SK-N-SH (cell line): ENCODE results near the gene HEXA. TPM values are rescaled to one million over a fixed set of nuclear protein-coding genes. Genes with fewer than 3 reads are reported as not detected.

ENCODE experiments used
- CTCF ChIA-PET: fragments of 300-600, 350-600 bp; formaldehyde crosslinking; extraction: SDS; loops from one replicate; lab custom pipeline; 2021; lab: Yijun Ruan, JAX
- POLR2A ChIA-PET: fragments of 350-600 bp; sonication (Branson Sonifier 250); formaldehyde crosslinking; extraction: SDS; loops from one replicate; lab custom pipeline; 2020; ENCODE audit warnings: antibody characterized with exemption, inconsistent platforms; lab: Yijun Ruan, JAX
- DNase-seq: peaks from one replicate; pipeline ENCODE4 v3.0.0; 2012
- H2AFZ ChIP-seq: fragments of 200-600 bp; sonication (generic); 2 replicates; pipeline ENCODE4 v1.8.1; 2016; ENCODE audit warnings: antibody characterized with exemption, mild to moderate bottlenecking, low read depth
- H3F3A ChIP-seq: fragments of 200-600 bp; sonication (generic); replicated peaks from 2 replicates; pipeline ENCODE3; 2016; ENCODE audit warnings: antibody characterized with exemption, mild to moderate bottlenecking; ENCODE audit not compliant: insufficient read depth
- H3K27ac ChIP-seq, 2 experiments: fragments of 200-500 bp in 1 of 2; fragments of 200-600 bp in 1 of 2; sonication (Bioruptor generic) in 1 of 2; sonication (generic), shearing (Covaris generic) in 1 of 2; 2 replicates each; pipeline versions ENCODE4 v1.5.1 to v1.6.1; 2014 to 2016; ENCODE audit warnings: low read depth in 2 of 2, inconsistent platforms in 1 of 2, low read length in 1 of 2, mild to moderate bottlenecking in 1 of 2, mixed read lengths in 1 of 2
- H3K27me3 ChIP-seq: fragments of 200-600 bp; sonication (generic), shearing (Covaris generic); 2 replicates; pipeline ENCODE4 v1.6.1; 2016; ENCODE audit warnings: mixed run types; ENCODE audit not compliant: insufficient read depth
- H3K36me3 ChIP-seq, 2 experiments: fragments of 200-500 bp in 1 of 2; fragments of 200-600 bp in 1 of 2; sonication (Bioruptor generic) in 1 of 2; sonication (generic) in 1 of 2; replicated peaks in 1 of 2; 2 replicates each; pipeline versions ENCODE3 to v1.5.1; 2014 to 2016; ENCODE audit warnings: low read length in 1 of 2, mild to moderate bottlenecking in 1 of 2; ENCODE audit not compliant: insufficient read depth in 2 of 2, control insufficient read depth in 1 of 2
- H3K4me1 ChIP-seq, 2 experiments: fragments of 200-500 bp in 1 of 2; fragments of 200-600 bp in 1 of 2; sonication (Bioruptor generic) in 1 of 2; sonication (generic), shearing (Covaris generic) in 1 of 2; 2 replicates each; pipeline versions ENCODE4 v1.5.1 to v1.6.1; 2014 to 2016; ENCODE audit warnings: low read depth in 1 of 2, low read length in 1 of 2, mixed run types in 1 of 2; ENCODE audit not compliant: insufficient read depth in 2 of 2, control insufficient read depth in 1 of 2
- H3K4me2 ChIP-seq: fragments of 200-600 bp; sonication (generic), shearing (Covaris generic); 2 replicates; pipeline ENCODE4 v1.6.1; 2017; ENCODE audit warnings: mixed run types
- H3K4me3 ChIP-seq, 2 experiments: fragments of 200-500 bp in 1 of 2; fragments of 200-600 bp in 1 of 2; sonication (Bioruptor generic) in 1 of 2; sonication (generic), shearing (Covaris generic) in 1 of 2; 2 replicates each; pipeline versions ENCODE4 v1.5.1 to v1.8.1; 2014 to 2016; ENCODE audit warnings: low read depth in 2 of 2, inconsistent platforms in 1 of 2, low read length in 1 of 2, mild to moderate bottlenecking in 1 of 2, mixed read lengths in 1 of 2, moderate library complexity in 1 of 2
- H3K79me2 ChIP-seq: fragments of 200-600 bp; sonication (generic); 2 replicates; pipeline ENCODE4 v1.8.1; 2017; ENCODE audit warnings: mild to moderate bottlenecking; ENCODE audit not compliant: insufficient read depth
- H3K9ac ChIP-seq: fragments of 200-600 bp; sonication (generic); 2 replicates; pipeline ENCODE4 v1.6.1; 2017; ENCODE audit warnings: mixed run types
- H3K9me2 ChIP-seq: fragments of 200-600 bp; sonication (generic); 2 replicates; pipeline ENCODE4 v1.6.1; 2017; ENCODE audit warnings: mixed run types
- H3K9me3 ChIP-seq: fragments of 200-600 bp; sonication (generic); 2 replicates; pipeline ENCODE4 v1.6.1; 2017; ENCODE audit warnings: mixed run types, mild to moderate bottlenecking, moderate library complexity
- H4K20me1 ChIP-seq: fragments of 200-600 bp; sonication (generic); 2 replicates; pipeline ENCODE4 v1.6.1; 2017; ENCODE audit warnings: mild to moderate bottlenecking, mixed run types; ENCODE audit not compliant: insufficient read depth
- EP300 ChIP-seq, 2 experiments: IDR thresholded peaks; 2 replicates each; pipeline versions ENCODE4 v1.4.0 to v1.6.1; 2012; ENCODE audit warnings: borderline replicate concordance in 1 of 2, low read depth in 1 of 2, low read length in 1 of 2
- FOSL2 ChIP-seq: IDR thresholded peaks from 2 replicates; pipeline ENCODE4 v1.4.0; 2012; ENCODE audit warnings: low read depth, mild to moderate bottlenecking, moderate library complexity, borderline replicate concordance
- GATA2 ChIP-seq: sonication (generic); formaldehyde crosslinking; IDR thresholded peaks from 2 replicates; pipeline ENCODE4 v1.5.0; 2020; ENCODE audit warnings: mild to moderate bottlenecking, missing genetic modification reagents
- MXI1 ChIP-seq: IDR thresholded peaks from 2 replicates; pipeline ENCODE4 v1.6.1; 2012; ENCODE audit warnings: mild to moderate bottlenecking, low read depth, low read length, improper control_type of control experiment
- NRF1 ChIP-seq: IDR thresholded peaks from 2 replicates; pipeline ENCODE4 v1.6.1; 2012; ENCODE audit warnings: low read depth, mild to moderate bottlenecking, low read length
- RAD21 ChIP-seq: IDR thresholded peaks from 2 replicates; pipeline ENCODE4 v1.6.1; 2012; ENCODE audit warnings: mild to moderate bottlenecking, low read length
- RCOR1 ChIP-seq: fragments of 150-350 bp; IDR thresholded peaks from 2 replicates; pipeline ENCODE4 v1.6.1; 2017; ENCODE audit warnings: antibody characterized with exemption, low read length
- RFX5 ChIP-seq: IDR thresholded peaks from 2 replicates; pipeline ENCODE4 v1.6.1; 2012; ENCODE audit warnings: mild to moderate bottlenecking, improper control_type of control experiment, low read length
- RXRA ChIP-seq: IDR thresholded peaks from 2 replicates; pipeline ENCODE4 v1.4.0; 2012; ENCODE audit warnings: low read depth, mild to moderate bottlenecking, borderline replicate concordance
- SIN3A ChIP-seq: IDR thresholded peaks from 2 replicates; pipeline ENCODE4 v1.6.1; 2012; ENCODE audit warnings: low read depth, mild to moderate bottlenecking, low read length, moderate library complexity, borderline replicate concordance
- SMC3 ChIP-seq: IDR thresholded peaks from 2 replicates; pipeline ENCODE4 v1.6.1; 2012; ENCODE audit warnings: low read depth, low read length, improper control_type of control experiment
- TAF1 ChIP-seq: IDR thresholded peaks from 2 replicates; pipeline ENCODE4 v1.6.1; 2012; ENCODE audit warnings: low read depth, mild to moderate bottlenecking, low read length, moderate library complexity, borderline replicate concordance
- WGBS: methylation state at CpG from one replicate; pipeline ENCODE4 v1.1.6; 2017; ENCODE audit warnings: low lambda C conversion rate; 5-methylcytosine and 5-hydroxymethylcytosine counted together
- polyA plus RNA-seq, 3 experiments: library from polyadenylated mRNA; depleted of rRNA; stranded (reverse); fragments of >200 nt; gene quantifications; 2 replicates each; pipeline ENCODE4 v1.2.3, GENCODE V29; 2012
- TF ChIP-seq, protein P1 (sequence below): fragments of 150-350 bp; IDR thresholded peaks from 2 replicates; pipeline ENCODE4 v1.6.1; 2016; ENCODE audit warnings: mild to moderate bottlenecking, low read depth, low read length
- TF ChIP-seq, protein P2 (sequence below): fragments of 200-600 bp; sonication (generic); IDR thresholded peaks from 2 replicates; pipeline ENCODE4 v1.6.1; 2017; ENCODE audit warnings: antibody characterized with exemption, mild to moderate bottlenecking, moderate library complexity
- TF ChIP-seq, protein P3 (sequence below): IDR thresholded peaks from 2 replicates; pipeline ENCODE4; 2012
- TF ChIP-seq, protein P4 (sequence below): fragments of 150-350 bp; IDR thresholded peaks from 2 replicates; pipeline ENCODE4 v1.6.1; 2017; ENCODE audit warnings: antibody characterized with exemption, low read length, low read depth, borderline replicate concordance
- TF ChIP-seq, protein P5 (sequence below): IDR thresholded peaks from 2 replicates; pipeline ENCODE4 v1.4.0; 2012; ENCODE audit warnings: low read depth, borderline replicate concordance

Gene HEXA
- polyA plus RNA-seq, 1 of the 3 experiments (the other 2 are of a cell fraction): 251 TPM

DNA sequence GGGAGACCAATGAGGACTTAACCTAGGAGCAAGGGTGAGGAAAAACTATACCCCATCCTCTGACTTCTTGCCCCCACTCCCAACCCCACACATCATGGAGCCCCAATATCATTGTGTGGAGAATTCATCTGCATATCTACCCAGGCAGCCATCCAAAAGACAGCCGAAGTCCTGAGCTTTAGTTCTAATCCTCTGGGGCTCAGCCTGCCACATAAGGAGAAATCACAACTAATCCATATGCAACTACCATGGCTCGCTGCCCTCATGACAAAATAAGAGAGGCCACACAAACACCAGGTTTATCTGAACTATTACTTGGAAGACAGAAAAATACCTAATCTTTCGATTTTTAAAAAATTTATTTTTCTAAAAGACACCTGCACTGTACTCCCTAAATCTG is 17.7 kb downstream of the HEXA start:
- WGBS: 99% methylated on average over 3 of the region's 3 CpGs
- Histone ChIP-seq H3K27ac (peak overlapping the region in 1 of 2 experiments; percentile 77; a peak in 2 of 4 replicates), H3K4me1 (peaks cover 0 to 18% of the 10 kb centered on the region in 2 experiments; a peak in 2 of 4 replicates), H3F3A (no peaks in the 10 kb centered on the region), H4K20me1 (no peaks in the 10 kb centered on the region; the same call in 1 of the 2 replicates), H3K9ac (no peak overlapping the region), H3K36me3 (peaks cover 8 to 33% of the 10 kb centered on the region in 2 experiments), H3K27me3 (no peaks in the 10 kb centered on the region), H2AFZ (no peak overlapping the region), H3K79me2 (peaks cover 10% of the 10 kb centered on the region), H3K4me2 (no peak overlapping the region), H3K9me3 (no peaks in the 10 kb centered on the region), H3K4me3 (no peak overlapping the region), H3K9me2 (no peaks in the 10 kb centered on the region)
- POLR2A ChIA-PET: no interaction called here
- TF ChIP-seq SMC3 (no peak), GATA2 (CRISPR knock-in tag) (no peak)
- TF ChIP-seq, protein P1, sequence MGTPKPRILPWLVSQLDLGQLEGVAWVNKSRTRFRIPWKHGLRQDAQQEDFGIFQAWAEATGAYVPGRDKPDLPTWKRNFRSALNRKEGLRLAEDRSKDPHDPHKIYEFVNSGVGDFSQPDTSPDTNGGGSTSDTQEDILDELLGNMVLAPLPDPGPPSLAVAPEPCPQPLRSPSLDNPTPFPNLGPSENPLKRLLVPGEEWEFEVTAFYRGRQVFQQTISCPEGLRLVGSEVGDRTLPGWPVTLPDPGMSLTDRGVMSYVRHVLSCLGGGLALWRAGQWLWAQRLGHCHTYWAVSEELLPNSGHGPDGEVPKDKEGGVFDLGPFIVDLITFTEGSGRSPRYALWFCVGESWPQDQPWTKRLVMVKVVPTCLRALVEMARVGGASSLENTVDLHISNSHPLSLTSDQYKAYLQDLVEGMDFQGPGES: no peak
- CTCF ChIA-PET: interaction anchor here (1.4 kb wide), 1 partner anchor 45 kb away, joined by 5 read pairs; no protein-coding TSS in a partner anchor
- DNase-seq: no peak

DNA sequence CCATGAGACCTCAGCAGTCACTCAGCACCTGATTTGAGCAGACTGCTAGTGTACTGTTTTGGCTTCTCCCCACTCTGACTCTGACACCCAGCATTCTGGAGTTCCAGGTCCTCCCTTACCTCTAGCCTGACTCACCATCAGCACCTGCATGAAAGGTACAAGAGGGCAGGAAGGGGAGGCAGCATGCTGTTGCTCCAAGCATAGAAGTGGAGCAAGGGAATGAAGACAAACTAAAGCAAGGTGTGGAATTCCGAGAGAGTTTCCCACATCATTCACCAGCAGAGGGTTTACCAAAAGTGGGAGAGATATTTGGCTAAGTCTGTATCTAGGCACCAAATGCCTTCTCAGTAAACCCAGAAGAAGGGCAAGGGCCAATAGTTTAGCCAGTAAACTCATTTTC is 21.3 kb downstream of the HEXA start:
- 87% methylated on average over 1 of the region's 1 CpG for WGBS
- Histone ChIP-seq H3K9ac (no peak overlapping the region), H3K9me3 (no peaks in the 10 kb centered on the region), H3F3A (no peaks in the 10 kb centered on the region), H4K20me1 (no peaks in the 10 kb centered on the region; the same call in 1 of the 2 replicates), H3K9me2 (no peaks in the 10 kb centered on the region), H3K4me3 (no peak overlapping the region), H3K4me2 (no peak overlapping the region), H3K36me3 (peaks cover 15 to 57% of the 10 kb centered on the region in 2 experiments), H3K27ac (no peak overlapping the region), H2AFZ (no peak overlapping the region), H3K4me1 (peaks cover 0 to 18% of the 10 kb centered on the region in 2 experiments; a peak in 2 of 4 replicates), H3K79me2 (no peaks in the 10 kb centered on the region), H3K27me3 (no peaks in the 10 kb centered on the region)
- POLR2A ChIA-PET: no interaction called here
- CTCF ChIA-PET: no interaction called here
- TF ChIP-seq RFX5 (no peak), RCOR1 (no peak), RAD21 (no peak), NRF1 (no peak), FOSL2 (no peak), RXRA (no peak), TAF1 (no peak), EP300 (IDR thresholded peaks at IDR 0.05; ENCODE audit: borderline replicate concordance in 1 of 2, low read depth in 1 of 2, low read length in 1 of 2) (no peak), SIN3A (no peak), MXI1 (no peak)
- TF ChIP-seq, protein P2, sequence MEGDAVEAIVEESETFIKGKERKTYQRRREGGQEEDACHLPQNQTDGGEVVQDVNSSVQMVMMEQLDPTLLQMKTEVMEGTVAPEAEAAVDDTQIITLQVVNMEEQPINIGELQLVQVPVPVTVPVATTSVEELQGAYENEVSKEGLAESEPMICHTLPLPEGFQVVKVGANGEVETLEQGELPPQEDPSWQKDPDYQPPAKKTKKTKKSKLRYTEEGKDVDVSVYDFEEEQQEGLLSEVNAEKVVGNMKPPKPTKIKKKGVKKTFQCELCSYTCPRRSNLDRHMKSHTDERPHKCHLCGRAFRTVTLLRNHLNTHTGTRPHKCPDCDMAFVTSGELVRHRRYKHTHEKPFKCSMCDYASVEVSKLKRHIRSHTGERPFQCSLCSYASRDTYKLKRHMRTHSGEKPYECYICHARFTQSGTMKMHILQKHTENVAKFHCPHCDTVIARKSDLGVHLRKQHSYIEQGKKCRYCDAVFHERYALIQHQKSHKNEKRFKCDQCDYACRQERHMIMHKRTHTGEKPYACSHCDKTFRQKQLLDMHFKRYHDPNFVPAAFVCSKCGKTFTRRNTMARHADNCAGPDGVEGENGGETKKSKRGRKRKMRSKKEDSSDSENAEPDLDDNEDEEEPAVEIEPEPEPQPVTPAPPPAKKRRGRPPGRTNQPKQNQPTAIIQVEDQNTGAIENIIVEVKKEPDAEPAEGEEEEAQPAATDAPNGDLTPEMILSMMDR: no peak
- TF ChIP-seq, protein P3, sequence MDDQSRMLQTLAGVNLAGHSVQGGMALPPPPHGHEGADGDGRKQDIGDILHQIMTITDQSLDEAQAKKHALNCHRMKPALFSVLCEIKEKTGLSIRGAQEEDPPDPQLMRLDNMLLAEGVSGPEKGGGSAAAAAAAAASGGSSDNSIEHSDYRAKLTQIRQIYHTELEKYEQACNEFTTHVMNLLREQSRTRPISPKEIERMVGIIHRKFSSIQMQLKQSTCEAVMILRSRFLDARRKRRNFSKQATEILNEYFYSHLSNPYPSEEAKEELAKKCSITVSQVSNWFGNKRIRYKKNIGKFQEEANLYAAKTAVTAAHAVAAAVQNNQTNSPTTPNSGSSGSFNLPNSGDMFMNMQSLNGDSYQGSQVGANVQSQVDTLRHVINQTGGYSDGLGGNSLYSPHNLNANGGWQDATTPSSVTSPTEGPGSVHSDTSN: no peak
- TF ChIP-seq, protein P4, sequence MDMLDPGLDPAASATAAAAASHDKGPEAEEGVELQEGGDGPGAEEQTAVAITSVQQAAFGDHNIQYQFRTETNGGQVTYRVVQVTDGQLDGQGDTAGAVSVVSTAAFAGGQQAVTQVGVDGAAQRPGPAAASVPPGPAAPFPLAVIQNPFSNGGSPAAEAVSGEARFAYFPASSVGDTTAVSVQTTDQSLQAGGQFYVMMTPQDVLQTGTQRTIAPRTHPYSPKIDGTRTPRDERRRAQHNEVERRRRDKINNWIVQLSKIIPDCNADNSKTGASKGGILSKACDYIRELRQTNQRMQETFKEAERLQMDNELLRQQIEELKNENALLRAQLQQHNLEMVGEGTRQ: no peak
- TF ChIP-seq, protein P5, sequence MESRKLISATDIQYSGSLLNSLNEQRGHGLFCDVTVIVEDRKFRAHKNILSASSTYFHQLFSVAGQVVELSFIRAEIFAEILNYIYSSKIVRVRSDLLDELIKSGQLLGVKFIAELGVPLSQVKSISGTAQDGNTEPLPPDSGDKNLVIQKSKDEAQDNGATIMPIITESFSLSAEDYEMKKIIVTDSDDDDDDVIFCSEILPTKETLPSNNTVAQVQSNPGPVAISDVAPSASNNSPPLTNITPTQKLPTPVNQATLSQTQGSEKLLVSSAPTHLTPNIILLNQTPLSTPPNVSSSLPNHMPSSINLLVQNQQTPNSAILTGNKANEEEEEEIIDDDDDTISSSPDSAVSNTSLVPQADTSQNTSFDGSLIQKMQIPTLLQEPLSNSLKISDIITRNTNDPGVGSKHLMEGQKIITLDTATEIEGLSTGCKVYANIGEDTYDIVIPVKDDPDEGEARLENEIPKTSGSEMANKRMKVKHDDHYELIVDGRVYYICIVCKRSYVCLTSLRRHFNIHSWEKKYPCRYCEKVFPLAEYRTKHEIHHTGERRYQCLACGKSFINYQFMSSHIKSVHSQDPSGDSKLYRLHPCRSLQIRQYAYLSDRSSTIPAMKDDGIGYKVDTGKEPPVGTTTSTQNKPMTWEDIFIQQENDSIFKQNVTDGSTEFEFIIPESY: no peak
- DNase-seq: no peak
